H1 (cell line): Measurements from ENCODE around the gene ELOVL5. TPM values are rescaled to one million over a fixed set of nuclear protein-coding genes. Genes with fewer than 3 reads are reported as not detected.

Source experiments
- CTCF ChIA-PET: fragments of 300-600 bp; sonication (Branson Sonifier 250); formaldehyde crosslinking; loops from one replicate; lab custom pipeline; 2021; ENCODE audit not compliant: partially characterized antibody; lab: Charles Lee
- POLR2A ChIA-PET: fragments of 300-600 bp; sonication (Branson Sonifier 250); formaldehyde crosslinking; loops from one replicate; lab custom pipeline; 2021; ENCODE audit warnings: inconsistent platforms; ENCODE audit not compliant: partially characterized antibody; lab: Charles Lee
- DNase-seq, 2 experiments: peaks; one replicate each; pipeline versions ENCODE4 v3.0.0 to v3.0.0-alpha.2; 2010 to 2022; ENCODE audit warnings: low spot score in 2 of 2, low read depth in 1 of 2, mixed read lengths in 1 of 2
- FAIRE-seq: peaks from 2 replicates; lab custom pipeline; 2011; peaks lifted over from hg19 to GRCh38; lab: Jason Lieb, UNC
- H2AFZ ChIP-seq: 2 replicates; pipeline ENCODE4 v1.8.1; 2012; ENCODE audit warnings: low read length, inconsistent platforms
- H2AK5ac ChIP-seq: 2 replicates; pipeline ENCODE4 v1.6.1; 2013; ENCODE audit warnings: low read depth, low read length
- H2BK120ac ChIP-seq: replicated peaks from 2 replicates; pipeline ENCODE3; 2013; ENCODE audit warnings: low read depth, low read length, inconsistent platforms
- H2BK12ac ChIP-seq: 2 replicates; pipeline ENCODE4 v1.6.1; 2013; ENCODE audit warnings: low read depth, low read length
- H2BK15ac ChIP-seq: 2 replicates; pipeline ENCODE4 v1.6.1; 2013; ENCODE audit warnings: low read length
- H2BK20ac ChIP-seq: 2 replicates; pipeline ENCODE4 v1.6.1; 2013; ENCODE audit warnings: low read length
- H2BK5ac ChIP-seq: 2 replicates; pipeline ENCODE4 v1.6.1; 2013; ENCODE audit warnings: low read depth, low read length
- H3K14ac ChIP-seq: 2 replicates; pipeline ENCODE4 v1.6.1; 2013; ENCODE audit warnings: inconsistent platforms; ENCODE audit not compliant: insufficient read length
- H3K18ac ChIP-seq: 2 replicates; pipeline ENCODE4 v1.6.1; 2013; ENCODE audit warnings: low read length; ENCODE audit errors: extremely low read depth
- H3K23ac ChIP-seq: 2 replicates; pipeline ENCODE4 v1.6.1; 2013; ENCODE audit warnings: inconsistent platforms; ENCODE audit not compliant: insufficient read length
- H3K23me2 ChIP-seq: 2 replicates; pipeline ENCODE4 v1.6.1; 2013; ENCODE audit warnings: low read depth, low read length
- H3K27ac ChIP-seq: 2 replicates; pipeline ENCODE4 v1.6.1; 2011; ENCODE audit warnings: low read depth, low read length, inconsistent platforms
- H3K27me3 ChIP-seq, 4 experiments: replicated peaks in 1 of 4; 1 replicate in 1 of 4; 2 replicates in 3 of 4; pipeline versions ENCODE4 v1.6.1 to v1.8.1; 2011 to 2013; ENCODE audit warnings: low read length in 3 of 4, mild to moderate bottlenecking in 3 of 4, inconsistent platforms in 2 of 4, mixed read lengths in 2 of 4, moderate library complexity in 1 of 4; ENCODE audit not compliant: control insufficient read depth in 3 of 4, insufficient read depth in 3 of 4; ENCODE audit errors: extremely low read depth in 1 of 4
- H3K36me3 ChIP-seq, 4 experiments: 2 replicates each; pipeline versions ENCODE4 v1.6.1 to v1.8.1; 2011 to 2013; ENCODE audit warnings: mild to moderate bottlenecking in 4 of 4, low read length in 3 of 4, moderate library complexity in 2 of 4, control low read depth in 1 of 4, inconsistent platforms in 1 of 4; ENCODE audit not compliant: insufficient read depth in 4 of 4, control insufficient read depth in 2 of 4
- H3K4ac ChIP-seq: replicated peaks from 2 replicates; pipeline ENCODE3; 2013; ENCODE audit warnings: low read length, low read depth, mixed read lengths, inconsistent platforms; ENCODE audit not compliant: insufficient read length
- H3K4me1 ChIP-seq, 4 experiments: replicated peaks in 1 of 4; 1 replicate in 1 of 4; 2 replicates in 3 of 4; pipeline versions ENCODE4 v1.6.1 to v1.8.1; 2011 to 2013; ENCODE audit warnings: low read length in 3 of 4, inconsistent platforms in 2 of 4, mixed read lengths in 1 of 4; ENCODE audit not compliant: insufficient read depth in 4 of 4, control insufficient read depth in 3 of 4
- H3K4me2 ChIP-seq, 2 experiments: 2 replicates each; pipeline versions ENCODE4 v1.6.1 to v1.8.1; 2011 to 2013; ENCODE audit warnings: low read depth in 2 of 2, low read length in 2 of 2, control low read depth in 1 of 2, inconsistent platforms in 1 of 2, mild to moderate bottlenecking in 1 of 2; ENCODE audit not compliant: insufficient read depth in 1 of 2
- H3K4me3 ChIP-seq, 4 experiments: fragments of 200-600, 300-600 bp in 1 of 4; sonication (generic), shearing (Covaris generic), sonication (Bioruptor Twin) in 1 of 4; 2 replicates each; pipeline versions ENCODE4 v1.5.1 to v1.8.1; 2011 to 2016; ENCODE audit warnings: low read length in 4 of 4, low read depth in 3 of 4, control low read depth in 2 of 4, inconsistent platforms in 2 of 4, mild to moderate bottlenecking in 2 of 4, mixed read lengths in 1 of 4, moderate library complexity in 1 of 4; ENCODE audit not compliant: insufficient read depth in 2 of 4; ENCODE audit errors: extremely low read depth in 1 of 4
- H3K56ac ChIP-seq: replicated peaks from 2 replicates; pipeline ENCODE3; 2013; ENCODE audit warnings: low read depth, mild to moderate bottlenecking, mixed read lengths, low read length, inconsistent platforms; ENCODE audit not compliant: insufficient read length
- H3K79me1 ChIP-seq: 2 replicates; pipeline ENCODE4 v1.6.1; 2013; ENCODE audit warnings: low read depth, low read length, control low read depth
- H3K79me2 ChIP-seq, 2 experiments: 2 replicates each; pipeline versions ENCODE4 v1.6.1 to v1.8.1; 2012 to 2013; ENCODE audit warnings: low read length in 2 of 2, mild to moderate bottlenecking in 2 of 2, inconsistent platforms in 1 of 2; ENCODE audit not compliant: insufficient read depth in 2 of 2, control insufficient read depth in 1 of 2
- H3K9ac ChIP-seq, 4 experiments: replicated peaks in 1 of 4; 1 replicate in 1 of 4; 2 replicates in 3 of 4; pipeline versions ENCODE4 v1.6.1 to v1.8.1; 2011 to 2013; ENCODE audit warnings: low read depth in 3 of 4, low read length in 3 of 4, control low read depth in 2 of 4, mild to moderate bottlenecking in 2 of 4, moderate library complexity in 2 of 4, inconsistent platforms in 1 of 4; ENCODE audit errors: extremely low read depth in 1 of 4
- H3K9me3 ChIP-seq, 2 experiments: 2 replicates each; pipeline versions ENCODE4 v1.6.1 to v1.8.1; 2012 to 2013; ENCODE audit warnings: mild to moderate bottlenecking in 2 of 2, moderate library complexity in 2 of 2, control low read depth in 1 of 2, inconsistent platforms in 1 of 2, low read depth in 1 of 2, low read length in 1 of 2, mixed read lengths in 1 of 2; ENCODE audit not compliant: insufficient read depth in 2 of 2
- H4K20me1 ChIP-seq, 2 experiments: replicated peaks in 1 of 2; 2 replicates each; pipeline versions ENCODE3 to v1.8.1; 2011 to 2013; ENCODE audit warnings: inconsistent platforms in 2 of 2, low read length in 2 of 2, mild to moderate bottlenecking in 1 of 2; ENCODE audit not compliant: insufficient read depth in 2 of 2, control insufficient read depth in 1 of 2
- H4K5ac ChIP-seq: 2 replicates; pipeline ENCODE4 v1.6.1; 2013; ENCODE audit warnings: low read length, low read depth, mixed read lengths, inconsistent platforms; ENCODE audit not compliant: insufficient read length
- H4K8ac ChIP-seq: 2 replicates; pipeline ENCODE4 v1.8.0; 2013; ENCODE audit warnings: mild to moderate bottlenecking, moderate library complexity, low read length, inconsistent platforms; ENCODE audit not compliant: insufficient read depth; ENCODE audit errors: extremely low read depth
- H4K91ac ChIP-seq: replicated peaks from 2 replicates; pipeline ENCODE3; 2013; ENCODE audit warnings: low read length, mixed read lengths, inconsistent platforms; ENCODE audit not compliant: insufficient read length
- CREB1 ChIP-seq: IDR thresholded peaks from 2 replicates; pipeline ENCODE4 v1.6.1; 2012; ENCODE audit warnings: inconsistent platforms
- KDM4A ChIP-seq: IDR thresholded peaks from one replicate; pipeline ENCODE4 v1.7.1; 2012; ENCODE audit warnings: low read depth, mild to moderate bottlenecking, moderate library complexity, low read length, inconsistent platforms; ENCODE audit not compliant: severe bottlenecking
- NRF1 ChIP-seq: IDR thresholded peaks from 2 replicates; pipeline ENCODE4 v1.6.1; 2011; ENCODE audit warnings: mild to moderate bottlenecking, low read depth, low read length, improper control_type of control experiment
- SP1 ChIP-seq: IDR thresholded peaks from 2 replicates; pipeline ENCODE4 v1.6.1; 2011; ENCODE audit warnings: low read depth, low read length
- WGBS, 2 experiments: shearing (Covaris generic) in 1 of 2; methylation state at CpG; one replicate each; pipeline versions ENCODE4 v1.1.6 to v1.1.7; 2013 to 2015; ENCODE audit warnings: low lambda C conversion rate in 2 of 2, mixed read lengths in 2 of 2, inconsistent platforms in 1 of 2, low coverage in 1 of 2, missing lambda C conversion rate in 1 of 2; ENCODE audit not compliant: insufficient replicate concordance in 2 of 2, insufficient coverage in 1 of 2, insufficient read length in 1 of 2; ENCODE audit errors: extremely low coverage in 1 of 2, missing lambda C conversion rate in 1 of 2; 5-methylcytosine and 5-hydroxymethylcytosine counted together
- polyA plus RNA-seq, 7 experiments: library from polyadenylated mRNA; depleted of rRNA in 3 of 7; stranded (reverse) in 5 of 7; unstranded in 2 of 7; fragments of >200 nt in 5 of 7; fragments of 200-250 nt in 2 of 7; gene quantifications; 1 replicate in 5 of 7; 2 replicates in 1 of 7; 4 replicates in 1 of 7; pipeline versions ENCODE4 v1.2.1 to v1.2.3, GENCODE V29; 2011 to 2013; ENCODE audit warnings: missing spikeins in 2 of 7, mixed read lengths in 2 of 7
- total RNA-seq: library from RNA; stranded (reverse); fragmentation: NEBNext Ultra II Directional; extraction: Animal tissue kit (Norgen Biotek cat#: 25700); gene quantifications from 2 replicates; pipeline ENCODE4 v1.2.1, GENCODE V29; 2021

ELOVL5 gene
- total and polyA plus RNA-seq, 2 of the 8 experiments (the other 6 are each of a cell fraction or from before 2014, with no cell fraction given): 113 to 156 TPM

DNA sequence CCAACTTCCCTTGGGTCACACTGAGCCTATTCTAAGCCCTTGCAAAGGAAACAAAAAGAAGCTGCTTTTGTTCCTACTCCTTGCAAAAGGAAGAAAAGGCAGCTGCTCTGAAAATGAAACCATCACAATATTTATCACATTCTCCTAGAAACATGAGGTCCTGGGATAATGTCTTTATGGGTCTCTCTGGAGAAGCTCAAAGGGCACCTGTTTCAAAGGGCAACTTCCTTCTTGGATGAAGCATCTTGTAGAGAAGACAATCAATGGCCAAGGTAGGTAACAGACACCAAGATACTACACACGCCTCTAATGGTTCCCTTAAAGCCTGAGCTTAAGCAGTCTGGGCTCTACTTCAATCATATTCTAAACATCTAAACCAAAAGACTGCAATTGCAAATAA is 10.4 kb downstream of the ELOVL5 start:
- no peak overlapping the region for H2AK5ac ChIP-seq
- H4K20me1 ChIP-seq: peaks cover 42 to 55% of the 10 kb centered on the region in 2 experiments
- H3K27ac ChIP-seq: no peak overlapping the region
- no peak overlapping the region for H3K4ac ChIP-seq
- H4K8ac ChIP-seq: no peak overlapping the region
- H2BK12ac ChIP-seq: no peak overlapping the region
- ChIA-PET CTCF (interaction anchor here (0.8 to 1.6 kb wide), 4 partner anchors 9 to 44 kb away, joined by 3 to 4 read pairs (median 4); no protein-coding TSS in a partner anchor), POLR2A (interaction anchor here (1.6 kb wide), 1 partner anchor 10 kb away, joined by 8 read pairs; the partner anchor contains the start of gene ELOVL5)
- H2BK120ac ChIP-seq: no peak overlapping the region
- H3K27me3 ChIP-seq: no peaks in the 10 kb centered on the region
- H3K9me3 ChIP-seq: no peaks in the 10 kb centered on the region
- H3K79me1 ChIP-seq: peaks cover 18% of the 10 kb centered on the region; the same call in 1 of the 2 replicates
- H3K14ac ChIP-seq: no peak overlapping the region
- no peaks in the 10 kb centered on the region for H3K23me2 ChIP-seq
- H3K56ac ChIP-seq: no peak overlapping the region
- peaks cover 55 to 100% of the 10 kb centered on the region in 2 experiments for H3K79me2 ChIP-seq
- no peak overlapping the region for H4K91ac ChIP-seq
- H3K4me3 ChIP-seq: no peak overlapping the region
- no peak overlapping the region for H2BK20ac ChIP-seq
- H3K23ac ChIP-seq: no peak overlapping the region
- no peak overlapping the region for H2BK5ac ChIP-seq
- H4K5ac ChIP-seq: no peak overlapping the region
- no peak overlapping the region for H3K18ac ChIP-seq
- no peak overlapping the region for H3K9ac ChIP-seq
- no peak overlapping the region for H3K4me2 ChIP-seq
- no peak for DNase-seq
- peaks cover 0 to 3% (median 0%) of the 10 kb centered on the region in 4 experiments; a peak in 2 of 8 replicates for H3K36me3 ChIP-seq
- H3K4me1 ChIP-seq: peaks cover under 1 to 9% (median 5%) of the 10 kb centered on the region in 4 experiments; a peak in 5 of 7 replicates
- FAIRE-seq: no peak
- WGBS, 2 experiments: 85% methylated on average over 1 of the region's 1 CpG; no CpG with 5 or more reads in 1 of the 2 experiments
- H2AFZ ChIP-seq: no peak overlapping the region
- H2BK15ac ChIP-seq: no peak overlapping the region
- TF ChIP-seq CREB1 (no peak), KDM4A (no peak), NRF1 (no peak), SP1 (no peak)
